Activated CD8-positive, alpha-beta memory T cell treated with anti-CD3 and anti-CD28 coated beads, Interleukin-2, amount 50 U/mL, for 4 hours (primary cell): ENCODE results near the gene VAMP1.
"Not testable (repeated sequence)": the region's sequence is repeated elsewhere in the genome, so short reads cannot be mapped to it uniquely, and the experiment has no call there.

ENCODE experiments used
- DNase-seq: peaks from one replicate; pipeline ENCODE4 v3.0.0-alpha.2; 2020

The VAMP1 gene

GRCh38 chr12:6470375-6471163 is at the start of gene VAMP1:
Gene VAMP1, minus strand, starts transcription at chr12:6470677. Its CDS starts 146 bp downstream, at chr12:6470531.
- peak; percentile 96 for DNase-seq

DNA sequence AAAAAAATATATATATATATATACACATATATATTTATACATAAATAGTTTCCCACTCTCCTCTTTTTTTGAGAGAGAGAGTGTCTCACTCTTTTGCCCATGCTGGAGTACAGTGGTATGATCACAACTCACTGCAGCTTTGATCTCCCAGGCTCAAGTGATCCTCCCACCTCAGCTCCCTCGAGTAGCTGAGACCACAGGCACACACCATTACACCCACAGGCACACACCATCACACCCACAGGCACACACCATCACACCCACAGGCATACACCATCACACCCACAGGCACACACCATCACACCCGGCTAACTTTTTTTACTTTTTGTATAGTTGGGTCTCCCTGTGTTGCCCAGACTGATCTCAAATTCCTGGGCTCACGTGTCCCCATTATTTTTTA is 49.7 kb upstream of the VAMP1 start:
- no peak for DNase-seq

- no peak for DNase-seq
Observed at GRCh38 chr12:6508087-6508486, 37.6 kb upstream of the VAMP1 start.

DNA sequence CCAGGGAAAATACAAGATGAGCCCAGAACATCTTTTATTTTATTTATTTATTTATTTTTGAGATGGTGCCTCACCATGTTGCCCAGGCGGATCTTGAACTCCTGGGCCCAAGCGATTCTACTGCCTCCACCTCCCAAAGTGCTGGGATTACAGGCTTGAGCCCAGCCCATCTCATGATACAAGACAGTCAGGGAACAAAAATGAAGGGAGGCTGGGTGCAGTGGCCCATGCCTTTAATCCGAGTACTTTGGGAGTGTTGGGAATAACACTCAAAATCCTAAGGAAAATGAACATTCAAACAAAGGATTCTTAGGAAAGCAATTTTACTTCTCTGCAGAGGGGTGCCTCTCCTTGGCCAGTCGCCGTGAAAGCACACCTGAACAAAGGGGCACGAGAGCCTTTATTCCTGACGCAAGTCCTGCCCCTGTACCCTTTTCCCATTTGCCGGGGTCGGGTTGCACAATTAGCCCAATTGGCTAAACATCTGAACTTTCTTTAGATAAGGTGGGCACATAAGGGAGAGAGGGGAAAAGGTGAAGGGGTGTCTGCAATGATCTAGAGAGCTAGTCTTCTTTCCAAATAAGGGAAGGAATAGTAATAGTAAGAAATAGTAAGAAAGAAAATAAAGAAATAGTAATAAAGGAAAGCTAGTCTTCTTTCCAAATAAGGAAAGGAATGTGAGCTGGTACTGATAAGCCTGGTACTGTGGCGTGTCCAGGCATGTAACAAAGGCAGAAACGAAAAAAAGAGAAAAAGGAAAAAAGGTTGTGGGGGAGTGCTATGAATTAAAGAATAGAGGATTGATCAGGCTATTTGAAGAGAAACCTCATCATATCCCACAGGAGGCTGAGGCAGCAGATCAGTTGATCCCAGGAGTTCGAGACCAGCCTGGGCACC is 36.9 kb upstream of the VAMP1 start:
- DNase-seq = no peak

GRCh38 chr12:6500466-6500865 is 30.0 kb upstream of the VAMP1 start:
- DNase-seq = no peak

GRCh38 chr12:6497291-6497690 is 26.8 kb upstream of the VAMP1 start:
- not testable (repeated sequence) for DNase-seq

- DNase-seq = no peak
Observed at GRCh38 chr12:6494968-6495367, 24.5 kb upstream of the VAMP1 start.

GRCh38 chr12:6494258-6494743 is 23.8 kb upstream of the VAMP1 start:
- DNase-seq = no peak

DNA sequence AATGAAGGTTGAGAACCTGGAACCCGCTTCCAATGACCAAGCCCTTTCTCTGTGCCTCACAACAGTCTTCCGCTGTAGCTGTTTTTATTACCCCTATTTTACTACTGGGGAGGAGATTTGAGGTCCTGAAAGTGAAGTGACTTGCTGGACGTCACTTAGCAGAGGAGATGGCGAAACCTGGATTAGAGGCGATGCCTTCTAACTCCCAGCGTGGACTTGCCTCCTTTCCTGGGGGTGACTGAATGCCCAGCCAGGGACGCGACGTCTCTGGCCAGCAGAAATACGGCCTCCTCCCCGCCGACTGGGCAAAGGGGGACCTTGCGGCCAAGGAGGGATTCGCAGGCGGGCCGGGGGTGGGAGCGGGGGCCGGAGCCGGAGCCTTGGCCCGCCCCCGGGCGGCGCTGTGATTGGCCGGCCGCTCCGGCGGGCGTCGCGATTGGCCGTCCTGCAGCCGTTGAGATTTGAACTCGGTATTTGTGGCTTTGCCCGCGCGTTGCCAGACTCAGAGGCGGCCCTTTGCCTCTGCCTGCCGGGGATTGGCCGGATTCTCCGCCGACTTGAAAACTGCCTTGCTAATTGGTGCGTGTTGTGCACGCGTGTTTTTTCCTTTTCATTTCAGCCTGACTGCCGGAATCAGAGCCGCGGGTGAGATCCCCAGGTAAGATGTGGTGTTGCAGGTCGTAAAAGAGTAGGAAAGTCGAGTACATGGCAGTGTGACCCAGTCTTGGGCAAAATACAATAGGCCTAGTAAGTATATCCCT is 23.2 kb upstream of the VAMP1 start, which contains the start of gene NCAPD2:
Gene NCAPD2, plus strand, starts transcription at position 606 of the 761 bp plus-strand sequence. CDS start 997 bp downstream, outside the sequence.
- peak; percentile 90 for DNase-seq

DNA sequence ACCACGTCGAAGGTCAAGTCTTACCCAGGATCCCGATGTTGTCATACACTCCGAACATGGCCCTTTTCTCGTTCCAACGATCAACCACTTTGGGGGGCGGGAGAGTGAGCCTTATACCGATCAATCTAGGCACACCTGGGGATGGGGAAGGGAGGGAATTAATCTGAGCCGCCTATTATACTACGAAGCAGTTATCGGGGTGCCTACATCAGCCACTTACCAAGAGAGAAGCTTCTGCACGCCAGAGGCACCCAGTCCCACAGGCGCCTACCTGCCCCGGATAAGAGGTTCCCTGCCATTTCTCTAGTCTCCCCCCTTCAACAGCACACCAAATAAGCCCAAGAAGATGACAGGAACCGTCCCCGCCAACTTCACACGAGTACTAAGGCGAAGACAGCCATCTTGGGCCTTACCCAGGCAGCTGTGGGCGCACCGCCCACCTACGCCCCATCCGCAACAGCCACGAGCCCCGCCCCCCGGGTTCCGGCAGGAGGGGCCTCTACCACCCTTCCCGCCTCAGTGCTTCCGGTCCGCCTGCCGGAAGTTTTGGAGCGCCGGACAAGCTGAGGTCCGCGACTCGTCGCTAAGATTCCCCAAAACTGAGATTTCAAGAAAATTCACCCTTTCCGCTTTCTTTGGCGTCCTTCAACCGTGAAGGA is 22.5 kb upstream of the VAMP1 start, which contains the start of gene MRPL51:
Gene MRPL51, minus strand, starts transcription at position 425 of the 659 bp plus-strand sequence. Its CDS starts 126 bp downstream, at position 299.
- peak; percentile 96 for DNase-seq

- not testable (repeated sequence) for DNase-seq
Observed at GRCh38 chr12:6490673-6491072, 20.2 kb upstream of the VAMP1 start.

GRCh38 chr12:6489449-6489848 is 19.0 kb upstream of the VAMP1 start:
- DNase-seq = no peak

DNA sequence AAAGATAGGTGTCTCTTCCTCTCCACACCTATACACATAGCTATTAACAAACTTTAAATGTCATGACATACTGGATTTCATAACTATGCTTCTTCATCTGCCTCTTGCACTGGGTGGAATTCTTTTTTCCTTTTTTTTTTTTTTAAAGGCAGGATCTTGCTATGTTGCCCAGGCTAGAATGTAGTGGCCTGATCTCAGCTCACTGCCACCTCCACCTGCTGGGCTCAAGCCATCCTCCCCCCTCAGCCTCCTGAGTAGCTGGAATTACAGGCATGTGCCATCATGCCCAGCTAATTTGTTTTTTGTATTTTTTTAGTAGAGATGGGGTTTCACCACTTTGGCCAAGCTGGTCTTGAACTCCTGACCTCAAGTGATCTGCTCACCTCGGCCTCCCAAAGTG is 17.8 kb upstream of the VAMP1 start:
- no peak for DNase-seq

DNA sequence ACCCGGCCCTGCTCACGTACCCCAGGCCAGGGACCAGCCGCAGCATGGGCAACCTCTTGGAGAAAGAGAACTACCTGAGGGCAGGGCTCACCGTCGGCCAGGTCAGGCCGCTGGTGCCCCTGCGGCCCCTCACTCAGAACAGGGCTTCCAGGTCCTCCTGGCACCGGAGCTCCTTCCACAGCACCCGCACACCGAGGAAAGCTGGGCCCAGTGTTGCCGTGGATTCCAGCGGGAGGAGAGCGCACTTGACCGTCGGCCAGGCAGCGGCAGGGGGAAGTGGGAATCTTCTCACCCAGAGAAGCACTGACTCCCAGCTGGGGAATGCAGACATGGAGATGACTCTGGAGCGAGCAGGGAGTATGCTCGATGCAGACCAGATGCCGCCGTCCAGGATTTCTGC is 7.9 kb upstream of the VAMP1 start:
- no peak for DNase-seq

GRCh38 chr12:6477601-6478377 is 7.3 kb upstream of the VAMP1 start:
- DNase-seq = not testable (repeated sequence)

DNA sequence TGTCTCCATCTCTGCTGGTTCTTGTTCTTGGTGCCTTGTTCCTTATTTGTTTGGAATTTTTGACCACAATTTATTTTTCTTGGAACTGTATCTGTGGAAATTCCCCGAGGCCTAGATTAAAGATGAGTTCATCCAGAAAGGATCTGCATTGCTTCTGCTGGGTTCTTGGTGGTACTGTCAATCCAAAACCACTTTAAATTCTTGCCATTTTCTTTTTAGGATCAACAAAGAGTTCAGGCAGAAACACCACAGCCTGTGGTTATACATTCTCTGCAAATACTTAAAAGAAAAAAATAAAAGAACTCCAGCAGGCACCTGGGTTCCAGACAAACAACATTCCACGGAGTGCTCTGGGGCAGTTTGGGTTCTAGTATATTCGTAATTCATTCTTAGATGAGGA is 6.0 kb upstream of the VAMP1 start:
- no peak for DNase-seq

DNA sequence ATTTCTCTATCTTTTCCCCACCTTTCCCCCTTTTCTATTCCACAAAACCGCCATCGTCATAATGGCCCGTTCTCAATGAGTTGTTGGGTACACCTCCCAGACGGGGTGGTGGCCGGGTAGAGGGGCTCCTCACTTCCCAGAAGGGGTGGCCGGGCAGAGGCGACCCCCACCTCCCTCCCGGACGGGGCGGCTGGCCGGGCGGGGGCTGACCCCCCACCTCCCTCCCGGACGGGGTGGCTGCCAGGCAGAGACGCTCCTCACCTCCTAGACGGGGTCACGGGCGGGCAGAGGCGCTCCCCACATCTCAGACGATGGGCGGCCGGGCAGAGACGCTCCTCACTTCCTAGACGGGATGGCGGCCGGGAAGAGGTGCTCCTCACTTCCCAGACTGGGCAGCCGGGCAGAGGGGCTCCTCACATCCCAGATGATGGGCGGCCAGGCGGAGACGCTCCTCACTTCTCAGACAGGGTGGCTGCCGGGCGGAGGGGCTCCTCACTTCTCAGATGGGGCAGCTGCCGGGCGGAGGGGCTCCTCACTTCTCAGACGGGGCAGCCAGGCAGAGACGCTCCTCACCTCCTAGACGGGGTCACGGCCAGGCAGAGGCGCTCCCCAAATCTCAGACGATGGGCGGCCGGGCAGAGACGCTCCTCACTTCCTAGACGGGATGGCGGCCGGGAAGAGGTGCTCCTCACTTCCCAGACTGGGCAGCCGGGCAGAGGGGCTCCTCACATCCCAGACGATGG is 4.9 kb upstream of the VAMP1 start:
- DNase-seq = not testable (repeated sequence)

DNA sequence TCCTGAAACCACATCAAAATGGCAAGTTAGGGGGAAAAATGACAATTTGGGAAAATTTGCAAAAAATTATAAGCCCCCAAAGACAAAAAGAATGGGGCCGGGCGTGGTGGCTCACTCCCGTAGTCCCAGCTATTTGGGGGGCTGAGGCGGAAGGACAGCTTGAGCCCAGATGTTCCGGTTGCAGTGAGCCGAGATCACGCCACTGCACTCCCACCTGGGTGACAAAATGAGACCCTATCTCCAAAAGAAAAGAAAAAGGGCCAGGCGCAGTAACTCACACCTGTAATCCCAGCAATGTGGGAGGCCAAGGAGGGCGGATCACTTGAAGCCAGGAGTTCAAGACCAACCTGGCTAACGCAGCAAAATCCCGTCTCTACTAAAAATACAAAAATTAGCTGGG is 2.0 kb upstream of the VAMP1 start:
- DNase-seq = no peak

DNA sequence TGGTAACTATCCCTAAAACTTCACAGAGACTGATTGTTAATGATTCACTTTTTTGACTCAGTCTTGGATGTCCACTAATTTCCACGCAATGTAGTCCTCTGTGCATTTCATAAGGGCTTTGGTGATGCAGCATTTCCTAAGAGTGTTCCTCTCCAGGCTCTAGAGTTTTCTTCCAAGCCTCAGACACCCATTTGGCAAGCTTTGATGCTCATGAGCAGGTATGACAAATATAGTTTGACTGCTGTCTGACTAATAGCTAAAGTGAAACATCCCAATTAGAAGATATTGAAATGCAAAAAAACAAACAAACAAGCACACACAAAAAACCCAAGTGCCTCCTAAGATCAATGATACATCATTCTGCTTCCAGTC is 1.5 kb upstream of the VAMP1 start:
- DNase-seq = no peak

DNA sequence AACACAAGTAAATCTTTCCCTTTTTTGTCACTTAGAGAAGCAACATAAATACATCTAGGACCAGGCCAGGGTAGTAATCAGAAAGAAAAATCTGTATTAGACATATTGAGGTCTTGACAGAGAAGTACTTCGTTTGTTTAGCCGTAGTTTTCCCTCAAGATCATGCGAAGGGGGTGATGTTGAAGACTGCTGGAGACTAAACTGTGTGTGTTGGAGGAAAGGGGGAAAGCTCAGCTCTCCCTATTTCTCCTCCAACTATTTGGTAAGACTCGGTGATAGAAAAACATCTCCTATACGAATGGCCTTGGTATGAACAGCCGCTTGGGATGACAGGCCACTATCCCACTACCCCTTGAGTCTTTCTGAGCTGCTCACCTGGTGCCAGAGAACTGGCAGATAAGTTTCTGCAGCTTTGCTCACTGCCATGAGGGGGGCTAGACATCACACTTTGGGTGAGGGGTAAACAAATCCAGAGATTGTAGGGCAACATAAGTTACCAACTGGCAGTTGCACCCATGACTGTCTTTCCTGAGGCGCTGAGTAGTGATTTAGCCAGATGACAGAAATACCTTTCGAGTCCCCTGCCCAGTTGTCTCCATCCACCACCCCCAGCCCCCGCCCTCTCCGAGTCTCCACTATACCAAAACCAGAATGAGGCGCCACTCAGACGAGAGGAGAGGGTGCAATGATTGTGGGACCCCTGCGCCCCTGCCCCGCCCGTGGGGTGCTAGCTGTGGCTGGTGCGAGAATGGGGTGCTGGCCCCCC is 685 bp downstream of the VAMP1 start:
- DNase-seq = no peak
